ENCODE measurements around the gene ACADS. TPM values are rescaled to one million over a fixed set of nuclear protein-coding genes. Genes with fewer than 3 reads are reported as not detected.

Gene ACADS
- total RNA-seq, 1 experiment from 2014 or later, result 3.4 TPM

DNA sequence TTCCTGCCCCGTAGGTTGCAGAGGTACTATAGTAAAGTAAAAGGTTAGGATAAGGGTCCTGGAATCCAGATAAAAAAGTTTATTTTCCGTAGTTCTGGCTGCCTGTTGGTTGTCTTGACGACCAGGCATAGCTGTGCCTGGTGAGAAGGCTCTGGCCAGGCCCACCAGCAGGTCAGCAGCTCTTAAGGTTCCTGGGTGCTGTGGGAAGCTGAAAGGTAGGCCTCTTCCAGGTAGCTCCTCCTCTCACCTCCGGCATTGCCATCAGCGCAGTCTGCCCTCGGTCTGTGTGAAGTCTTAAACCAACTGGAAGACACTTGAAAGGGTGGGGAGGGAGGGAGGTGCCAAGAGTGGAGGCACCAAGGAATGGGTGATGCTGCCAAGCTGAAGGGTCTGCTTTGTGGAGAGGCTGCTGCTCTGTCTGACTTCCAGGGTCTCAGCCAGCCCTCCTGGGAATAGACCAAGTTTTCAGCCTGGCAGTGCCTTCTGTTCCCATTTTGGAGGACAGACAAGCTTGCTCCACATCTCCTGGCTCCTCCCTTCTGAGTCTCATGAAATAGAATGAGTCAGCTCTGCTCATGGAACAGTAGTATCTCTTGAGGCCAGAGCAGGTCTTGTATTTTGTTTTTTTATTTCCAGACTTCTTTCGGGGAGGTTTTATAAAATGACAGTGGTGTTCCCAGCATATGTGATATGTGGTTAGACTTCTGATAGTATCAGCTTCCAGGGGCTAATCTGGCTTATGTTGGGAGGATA is 5.2 kb upstream of the ACADS start:
- Histone ChIP-seq H3K4me3 (ENCODE audit: low read depth, low read length, poor library complexity, severe bottlenecking) (no peak overlapping the region), H3K4me1 (ENCODE audit: insufficient read depth, low read length, poor library complexity, severe bottlenecking) (peaks cover 6% of the 10 kb centered on the region), H3K9me3 (ENCODE audit: low read depth, low read length, poor library complexity, severe bottlenecking) (no peaks in the 10 kb centered on the region), H3K27me3 (replicated peaks; ENCODE audit: insufficient read depth, low read depth, low read length, poor library complexity) (no peaks in the 10 kb centered on the region), H3K36me3 (ENCODE audit: insufficient read depth, low read length, poor library complexity, severe bottlenecking) (peaks cover 75% of the 10 kb centered on the region), H3K27ac (ENCODE audit: low read depth, low read length, poor library complexity, severe bottlenecking) (no peak overlapping the region)
- POLR2A ChIA-PET (ENCODE audit: low non-redundant PET), result no interaction called here
- DNase-seq (ENCODE audit: low spot score), result no peak
- CTCF ChIA-PET, result interaction anchor here (1.0 kb wide), 1 partner anchor 9 kb away, joined by 3 read pairs; no protein-coding TSS in a partner anchor
- intact Hi-C loops (cut with micrococcal nuclease; ENCODE audit: unreplicated experiment), result no loop called here
- no TSS peak for BruUV-seq (replicated peaks)
- TF ChIP-seq, protein P1, sequence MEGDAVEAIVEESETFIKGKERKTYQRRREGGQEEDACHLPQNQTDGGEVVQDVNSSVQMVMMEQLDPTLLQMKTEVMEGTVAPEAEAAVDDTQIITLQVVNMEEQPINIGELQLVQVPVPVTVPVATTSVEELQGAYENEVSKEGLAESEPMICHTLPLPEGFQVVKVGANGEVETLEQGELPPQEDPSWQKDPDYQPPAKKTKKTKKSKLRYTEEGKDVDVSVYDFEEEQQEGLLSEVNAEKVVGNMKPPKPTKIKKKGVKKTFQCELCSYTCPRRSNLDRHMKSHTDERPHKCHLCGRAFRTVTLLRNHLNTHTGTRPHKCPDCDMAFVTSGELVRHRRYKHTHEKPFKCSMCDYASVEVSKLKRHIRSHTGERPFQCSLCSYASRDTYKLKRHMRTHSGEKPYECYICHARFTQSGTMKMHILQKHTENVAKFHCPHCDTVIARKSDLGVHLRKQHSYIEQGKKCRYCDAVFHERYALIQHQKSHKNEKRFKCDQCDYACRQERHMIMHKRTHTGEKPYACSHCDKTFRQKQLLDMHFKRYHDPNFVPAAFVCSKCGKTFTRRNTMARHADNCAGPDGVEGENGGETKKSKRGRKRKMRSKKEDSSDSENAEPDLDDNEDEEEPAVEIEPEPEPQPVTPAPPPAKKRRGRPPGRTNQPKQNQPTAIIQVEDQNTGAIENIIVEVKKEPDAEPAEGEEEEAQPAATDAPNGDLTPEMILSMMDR (conservative IDR thresholded peaks at IDR 0.05; ENCODE audit: low read depth, low read length), result no peak
- TF ChIP-seq EZH2 (IDR thresholded peaks at IDR 0.05; ENCODE audit: borderline replicate concordance, low read depth, low read length, poor library complexity, severe bottlenecking), result no peak

DNA sequence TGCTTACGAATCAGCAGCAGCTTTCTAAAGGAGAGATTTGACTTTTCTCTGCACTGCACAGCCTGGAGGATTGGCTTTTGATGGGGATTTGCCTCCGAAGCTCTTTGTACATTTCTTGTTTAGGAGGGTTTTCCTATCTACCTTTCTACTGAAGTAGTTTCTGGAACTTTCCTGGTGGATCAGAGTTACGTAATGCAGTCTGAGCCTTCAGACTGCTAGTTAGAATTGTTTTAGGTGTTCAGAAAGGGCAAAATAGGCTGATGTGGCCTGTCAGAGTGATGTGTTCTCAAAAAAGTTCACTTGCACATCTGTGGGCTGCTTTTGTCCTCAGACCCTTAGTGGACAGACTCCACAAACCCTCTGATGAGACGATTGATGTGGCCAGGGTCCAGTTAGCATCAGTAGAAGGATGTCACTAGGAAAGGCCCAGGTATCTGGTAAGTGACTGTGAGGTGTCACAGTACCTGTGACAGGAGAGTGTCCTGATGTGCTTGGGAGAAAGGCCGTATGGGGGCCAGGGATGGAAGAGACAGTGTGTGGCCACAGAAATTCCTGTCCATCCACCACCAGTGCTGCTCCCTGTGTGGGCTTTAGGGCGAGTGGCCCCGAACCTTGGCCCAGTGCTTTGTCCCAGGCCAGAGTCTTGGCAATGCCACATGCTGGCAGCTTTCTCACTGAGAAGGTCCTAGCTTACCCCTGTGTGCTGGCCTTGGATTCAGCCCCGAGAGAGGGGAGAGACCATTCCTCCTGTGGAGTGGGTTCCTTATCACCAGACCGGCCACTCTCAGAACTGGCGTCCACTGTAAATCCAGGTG is 4.4 kb upstream of the ACADS start:
- Histone ChIP-seq H3K9me3 (ENCODE audit: low read depth, low read length, poor library complexity, severe bottlenecking) (no peaks in the 10 kb centered on the region), H3K4me3 (ENCODE audit: low read depth, low read length, poor library complexity, severe bottlenecking) (no peak overlapping the region), H3K4me1 (ENCODE audit: insufficient read depth, low read length, poor library complexity, severe bottlenecking) (peaks cover 6% of the 10 kb centered on the region), H3K27me3 (replicated peaks; ENCODE audit: insufficient read depth, low read depth, low read length, poor library complexity) (no peaks in the 10 kb centered on the region), H3K36me3 (ENCODE audit: insufficient read depth, low read length, poor library complexity, severe bottlenecking) (peaks cover 69% of the 10 kb centered on the region), H3K27ac (ENCODE audit: low read depth, low read length, poor library complexity, severe bottlenecking) (no peak overlapping the region)
- no peak for DNase-seq (ENCODE audit: low spot score)
- ChIA-PET POLR2A (ENCODE audit: low non-redundant PET) (no interaction called here), CTCF (interaction anchor here (1.0 kb wide), 1 partner anchor 10 kb away, joined by 3 read pairs; no protein-coding TSS in a partner anchor)
- intact Hi-C loops (cut with micrococcal nuclease; ENCODE audit: unreplicated experiment), result no loop called here
- TF ChIP-seq, protein P1 (conservative IDR thresholded peaks at IDR 0.05; ENCODE audit: low read depth, low read length), result no peak
- TF ChIP-seq EZH2 (IDR thresholded peaks at IDR 0.05; ENCODE audit: borderline replicate concordance, low read depth, low read length, poor library complexity, severe bottlenecking), result no peak
- no TSS peak for BruUV-seq (replicated peaks)

DNA sequence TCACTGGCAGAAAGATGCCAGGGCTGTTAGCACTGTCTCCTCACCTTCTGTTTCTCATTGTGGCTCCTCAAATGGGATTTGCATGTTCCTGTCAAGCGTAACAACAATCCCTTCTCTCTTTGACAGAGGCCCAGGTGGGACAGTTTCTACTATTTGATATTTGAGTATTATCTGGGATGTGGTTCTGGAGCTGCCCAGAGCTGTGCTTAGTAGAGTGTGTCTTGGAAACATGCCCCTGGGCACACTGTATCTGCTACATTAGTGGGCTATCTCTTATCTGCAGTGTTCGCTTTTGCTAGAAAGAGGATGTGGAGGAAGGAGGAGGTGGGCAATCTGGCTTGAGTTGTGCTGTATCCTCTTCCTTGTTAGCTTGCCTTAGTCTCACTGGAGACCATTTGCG is 3.8 kb upstream of the ACADS start:
- TF ChIP-seq EZH2 (IDR thresholded peaks at IDR 0.05; ENCODE audit: borderline replicate concordance, low read depth, low read length, poor library complexity, severe bottlenecking), result no peak
- TF ChIP-seq, protein P1 (conservative IDR thresholded peaks at IDR 0.05; ENCODE audit: low read depth, low read length), result no peak
- Histone ChIP-seq H3K4me1 (ENCODE audit: insufficient read depth, low read length, poor library complexity, severe bottlenecking) (peaks cover 6% of the 10 kb centered on the region), H3K36me3 (ENCODE audit: insufficient read depth, low read length, poor library complexity, severe bottlenecking) (peaks cover 63% of the 10 kb centered on the region), H3K4me3 (ENCODE audit: low read depth, low read length, poor library complexity, severe bottlenecking) (no peak overlapping the region), H3K9me3 (ENCODE audit: low read depth, low read length, poor library complexity, severe bottlenecking) (no peaks in the 10 kb centered on the region), H3K27me3 (replicated peaks; ENCODE audit: insufficient read depth, low read depth, low read length, poor library complexity) (no peaks in the 10 kb centered on the region), H3K27ac (ENCODE audit: low read depth, low read length, poor library complexity, severe bottlenecking) (no peak overlapping the region)
- no peak for DNase-seq (ENCODE audit: low spot score)
- ChIA-PET CTCF (no interaction called here), POLR2A (ENCODE audit: low non-redundant PET) (no interaction called here)
- no TSS peak for BruUV-seq (replicated peaks)
- intact Hi-C loops (cut with micrococcal nuclease; ENCODE audit: unreplicated experiment), result no loop called here
